GM21360 (cell line): ENCODE results near the gene INSYN1.
"Not testable (repeated sequence)": the region's sequence is repeated elsewhere in the genome, so short reads cannot be mapped to it uniquely, and the experiment has no call there.

Source experiments
- ATAC-seq: cut with Tn5 transposase; IDR thresholded peaks from one replicate; pipeline ENCODE4 v1.9.1; 2021; ENCODE audit warnings: mild to moderate bottlenecking, moderate library complexity; ENCODE audit not compliant: unreplicated experiment

INSYN1 gene

GRCh38 chr15:73750438-73750837 lies 2.7 kb downstream of the INSYN1 start:
- ATAC-seq = no peak

- no peak for ATAC-seq
These were observed 3.2 kb downstream of the INSYN1 start for GRCh38 chr15:73749971-73750370.

GRCh38 chr15:73749533-73749932 lies 3.6 kb downstream of the INSYN1 start:
- ATAC-seq = no peak

- no peak for ATAC-seq
These were observed 4.4 kb downstream of the INSYN1 start for GRCh38 chr15:73748730-73749129.

GRCh38 chr15:73747847-73748590 lies 5.1 kb downstream of the INSYN1 start:
- no peak for ATAC-seq

- no peak for ATAC-seq
These were observed 6.3 kb downstream of the INSYN1 start for GRCh38 chr15:73746883-73747282.

- no peak for ATAC-seq
These were observed 6.9 kb downstream of the INSYN1 start for GRCh38 chr15:73746261-73746660.

GRCh38 chr15:73745073-73745472 lies 8.1 kb downstream of the INSYN1 start:
- no peak for ATAC-seq

- no peak for ATAC-seq
These were observed 8.9 kb downstream of the INSYN1 start for GRCh38 chr15:73744293-73744692.

GRCh38 chr15:73741321-73741836 lies 11.8 kb downstream of the INSYN1 start:
- ATAC-seq = no peak

GRCh38 chr15:73740152-73741048 lies 12.8 kb downstream of the INSYN1 start:
- ATAC-seq = no peak

GRCh38 chr15:73737535-73737934 lies 15.6 kb downstream of the INSYN1 start:
- no peak for ATAC-seq

GRCh38 chr15:73732930-73733329 lies 20.2 kb downstream of the INSYN1 start:
- no peak for ATAC-seq

GRCh38 chr15:73732051-73732450 lies 21.1 kb downstream of the INSYN1 start:
- not testable (repeated sequence) for ATAC-seq

GRCh38 chr15:73727330-73727976 lies 25.7 kb downstream of the INSYN1 start:
- no peak for ATAC-seq

GRCh38 chr15:73724212-73724611 lies 28.9 kb downstream of the INSYN1 start:
- ATAC-seq = no peak

- ATAC-seq = no peak
These were observed 30.0 kb downstream of the INSYN1 start for GRCh38 chr15:73723191-73723590.

GRCh38 chr15:73722425-73722824 lies 30.7 kb downstream of the INSYN1 start:
- ATAC-seq = no peak

GRCh38 chr15:73718694-73719093 lies 34.5 kb downstream of the INSYN1 start:
- no peak for ATAC-seq

GRCh38 chr15:73717802-73718201 lies 35.3 kb downstream of the INSYN1 start:
- ATAC-seq = no peak

GRCh38 chr15:73717206-73717605 lies 35.9 kb downstream of the INSYN1 start:
- ATAC-seq = no peak
